GM23338 (cell line): ENCODE results near the gene FAM76B. TPM values are rescaled to one million over a fixed set of nuclear protein-coding genes. Genes with fewer than 3 reads are reported as not detected.

Experiments
- ATAC-seq: fragments of 200-7000 bp; cut with Tn5 transposase; 3 replicates; pipeline ENCODE4 v1.9.1; 2020
- DNase-seq: peaks from one replicate; pipeline ENCODE4 v3.0.0-alpha.2; 2015; ENCODE audit warnings: low spot score
- H2AFZ ChIP-seq: fragments of 200-600 bp; sonication (generic); 2 replicates; pipeline ENCODE4 v1.8.0; 2016; ENCODE audit warnings: antibody characterized with exemption, mild to moderate bottlenecking, moderate library complexity
- H3F3A ChIP-seq: fragments of 200-600 bp; sonication (generic); replicated peaks from 2 replicates; pipeline ENCODE4 v1.8.0; 2017; ENCODE audit warnings: antibody characterized with exemption, mixed run types, low read depth
- H3K27ac ChIP-seq: fragments of 200-600 bp; sonication (generic); 2 replicates; pipeline ENCODE4 v1.6.1; 2016; ENCODE audit warnings: low read depth
- H3K27me3 ChIP-seq: fragments of 200-600 bp; sonication (generic); 2 replicates; pipeline ENCODE4 v1.8.0; 2016; ENCODE audit warnings: mild to moderate bottlenecking, mixed run types, moderate library complexity; ENCODE audit not compliant: insufficient read depth
- H3K36me3 ChIP-seq: fragments of 200-600 bp; sonication (generic); 2 replicates; pipeline ENCODE4 v1.8.0; 2016; ENCODE audit warnings: mild to moderate bottlenecking; ENCODE audit not compliant: insufficient read depth
- H3K4me1 ChIP-seq: fragments of 200-600 bp; sonication (generic); 2 replicates; pipeline ENCODE4 v1.8.0; 2016; ENCODE audit warnings: mild to moderate bottlenecking, moderate library complexity; ENCODE audit not compliant: insufficient read depth
- H3K4me2 ChIP-seq: fragments of 200-600 bp; sonication (generic); 2 replicates; pipeline ENCODE4 v1.7.1; 2017; ENCODE audit warnings: mixed run types
- H3K4me3 ChIP-seq: fragments of 200-600 bp; sonication (generic); 2 replicates; pipeline ENCODE4 v1.6.1; 2016; ENCODE audit warnings: mixed run types
- H3K79me2 ChIP-seq: fragments of 200-600 bp; sonication (generic); replicated peaks from 2 replicates; pipeline ENCODE4 v1.8.0; 2017; ENCODE audit warnings: mild to moderate bottlenecking; ENCODE audit not compliant: insufficient read depth
- H3K9me2 ChIP-seq: fragments of 200-600 bp; sonication (generic); 2 replicates; pipeline ENCODE4 v1.8.0; 2017; ENCODE audit not compliant: insufficient read depth
- H4K20me1 ChIP-seq: fragments of 200-600 bp; sonication (generic); replicated peaks from 2 replicates; pipeline ENCODE4 v1.8.0; 2017; ENCODE audit warnings: mild to moderate bottlenecking; ENCODE audit not compliant: insufficient read depth
- H3K27ac Mint-ChIP-seq: 2 replicates; pipeline ENCODE4 v1.8.0; 2020; ENCODE audit warnings: inconsistent platforms, mild to moderate bottlenecking, moderate library complexity, mixed read lengths
- H3K27me3 Mint-ChIP-seq: 3 replicates; pipeline ENCODE4 v1.8.0; 2022; ENCODE audit warnings: low read depth, mild to moderate bottlenecking, moderate library complexity, mixed read lengths, inconsistent platforms; ENCODE audit not compliant: insufficient read depth, poor library complexity
- H3K36me3 Mint-ChIP-seq: 3 replicates; pipeline ENCODE4 v1.8.0; 2021; ENCODE audit warnings: low read depth, mild to moderate bottlenecking, inconsistent platforms, moderate library complexity, mixed read lengths
- H3K4me1 Mint-ChIP-seq: 3 replicates; pipeline ENCODE4 v1.8.0; 2020; ENCODE audit warnings: mild to moderate bottlenecking, inconsistent platforms, mixed read lengths
- H3K4me3 Mint-ChIP-seq: 3 replicates; pipeline ENCODE4 v1.8.0; 2021; ENCODE audit warnings: moderate library complexity, mild to moderate bottlenecking, inconsistent platforms, mixed read lengths
- H3K9me3 Mint-ChIP-seq: 3 replicates; pipeline ENCODE4 v1.8.0; 2020; ENCODE audit warnings: moderate library complexity, mild to moderate bottlenecking, inconsistent platforms, mixed read lengths
- EZH2phosphoT487 ChIP-seq: fragments of 200-600 bp; sonication (generic); IDR thresholded peaks from one replicate; pipeline ENCODE4 v1.8.1; 2018; ENCODE audit warnings: antibody characterized with exemption; ENCODE audit not compliant: unreplicated experiment
- JUNB ChIP-seq: IDR thresholded peaks from one replicate; pipeline ENCODE4 v1.6.1; 2016; ENCODE audit warnings: antibody characterized with exemption; ENCODE audit not compliant: unreplicated experiment
- NANOG ChIP-seq: IDR thresholded peaks from 2 replicates; pipeline ENCODE4 v1.6.1; 2016; ENCODE audit warnings: antibody characterized with exemption, borderline replicate concordance
- POLR2AphosphoS5 ChIP-seq: IDR thresholded peaks from 2 replicates; pipeline ENCODE4 v1.6.1; 2016; ENCODE audit warnings: antibody characterized with exemption, low read depth
- STAT1 ChIP-seq: IDR thresholded peaks from one replicate; pipeline ENCODE4 v1.6.1; 2016; ENCODE audit warnings: antibody characterized with exemption; ENCODE audit not compliant: unreplicated experiment
- ZNF331 ChIP-seq: fragments of 250-450 bp; sonication (Bioruptor Pico); IDR thresholded peaks from 2 replicates; pipeline ENCODE4 v1.5.0; 2020; ENCODE audit warnings: low read depth, mild to moderate bottlenecking, moderate library complexity
- polyA plus RNA-seq: library from polyadenylated mRNA; unstranded; fragments of >200 nt; fragmentation: Nextera tagmentation; extraction: Ambion mirVana; gene quantifications from 2 replicates; pipeline ENCODE4 v1.2.1, GENCODE V29; 2016
- total RNA-seq: library from RNA; depleted of rRNA; stranded (reverse); fragments of >200 nt; shearing (Covaris generic); gene quantifications from 2 replicates; pipeline ENCODE4 v1.2.3, GENCODE V29; 2014
- TF ChIP-seq, protein P1 (sequence below): fragments of 250-450 bp; sonication (Bioruptor Pico); IDR thresholded peaks from 2 replicates; pipeline ENCODE4 v1.5.0; 2020; ENCODE audit warnings: mild to moderate bottlenecking, moderate library complexity

FAM76B gene
- total and polyA plus RNA-seq, 2 experiments from 2014 or later: 21.1 to 37.9 TPM

DNA sequence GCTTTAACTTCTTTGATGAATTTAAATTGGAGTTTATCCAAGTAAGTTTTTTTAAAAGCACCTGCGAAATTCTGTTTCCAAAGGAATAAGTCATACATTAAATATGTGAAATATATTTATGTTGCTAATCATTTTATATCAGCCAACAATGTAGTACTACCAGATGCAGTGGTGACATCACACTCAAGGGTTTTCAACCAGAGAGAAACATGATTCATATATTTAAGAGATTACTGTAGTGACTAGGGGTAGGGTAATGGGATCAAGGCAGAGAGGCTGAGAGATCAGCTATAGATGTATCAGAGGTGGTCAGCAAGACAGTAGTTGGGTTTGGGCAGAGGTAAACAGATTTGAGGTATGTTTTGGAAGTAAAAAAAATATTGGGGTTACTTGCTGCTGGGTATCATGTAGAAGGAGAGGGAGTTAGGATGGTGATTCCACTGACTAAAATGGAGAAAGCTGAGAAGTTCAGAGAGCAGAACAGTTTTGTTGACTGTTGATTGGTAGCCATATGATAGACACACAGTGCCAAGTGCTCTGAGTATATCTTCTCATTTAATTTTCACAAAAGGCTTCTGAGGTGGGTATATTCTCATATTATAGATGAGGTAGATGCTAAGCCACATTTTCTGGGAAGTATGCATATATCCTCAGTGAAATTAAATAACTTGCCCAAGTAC is 40.1 kb upstream of the FAM76B start:
- no peaks in the 10 kb centered on the region for H3K9me2 ChIP-seq
- H2AFZ ChIP-seq: no peak overlapping the region
- H3K4me2 ChIP-seq: no peak overlapping the region
- no peaks in the 10 kb centered on the region for H3K79me2 ChIP-seq
- H3K27me3 ChIP-seq: no peaks in the 10 kb centered on the region
- TF ChIP-seq STAT1 (no peak), JUNB (no peak), POLR2AphosphoS5 (no peak), ZNF331 (CRISPR knock-in tag) (no peak), NANOG (no peak)
- ATAC-seq (no peak), DNase-seq (no peak)
- H3K36me3 Mint-ChIP-seq: peaks cover 41% of the 10 kb centered on the region
- no peak overlapping the region for H3K27ac Mint-ChIP-seq
- peaks cover 35% of the 10 kb centered on the region; the same call in 1 of the 2 replicates for H3K36me3 ChIP-seq
- no peak overlapping the region for H3K4me3 Mint-ChIP-seq
- no peak overlapping the region for H3K4me3 ChIP-seq
- H3K4me1 ChIP-seq: no peaks in the 10 kb centered on the region
- H3K27me3 Mint-ChIP-seq: no peaks in the 10 kb centered on the region
- H3F3A ChIP-seq: no peaks in the 10 kb centered on the region
- H4K20me1 ChIP-seq: 0 out of 2 replicates have a peak, but pooled peaks cover 6% of the 10 kb centered on the region
- H3K4me1 Mint-ChIP-seq: no peaks in the 10 kb centered on the region
- no peak overlapping the region for H3K27ac ChIP-seq
- H3K9me3 Mint-ChIP-seq: no peaks in the 10 kb centered on the region

DNA sequence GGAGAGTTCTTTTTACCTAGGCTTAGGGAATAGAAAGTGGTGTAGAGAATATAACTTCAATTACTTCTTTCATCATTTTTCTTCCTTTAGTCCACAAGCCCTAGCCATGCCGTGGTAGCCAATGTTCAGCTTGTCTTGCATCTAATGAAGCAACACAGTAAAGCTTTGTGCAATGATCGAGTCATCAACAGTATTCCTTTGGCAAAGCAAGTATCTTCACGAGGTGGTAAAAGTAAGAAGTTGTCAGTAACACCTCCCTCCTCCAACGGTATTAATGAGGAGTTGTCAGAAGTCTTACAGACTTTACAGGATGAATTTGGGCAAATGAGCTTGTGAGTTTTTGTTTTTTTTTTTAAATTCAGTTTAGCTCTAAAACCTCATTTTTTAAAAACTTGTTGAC is 38.1 kb upstream of the FAM76B start:
- H3K4me3 ChIP-seq: no peak overlapping the region
- no peak overlapping the region for H3K4me2 ChIP-seq
- H3K27ac ChIP-seq: no peak overlapping the region
- H4K20me1 ChIP-seq: peaks cover 6% of the 10 kb centered on the region; the same call in 1 of the 2 replicates
- Mint-ChIP-seq H3K4me1 (no peaks in the 10 kb centered on the region), H3K27ac (no peak overlapping the region), H3K4me3 (no peak overlapping the region), H3K9me3 (no peaks in the 10 kb centered on the region), H3K36me3 (peaks cover 34% of the 10 kb centered on the region), H3K27me3 (no peaks in the 10 kb centered on the region)
- H3K27me3 ChIP-seq: no peaks in the 10 kb centered on the region
- ATAC-seq (no peak), DNase-seq (no peak)
- H3K9me2 ChIP-seq: no peaks in the 10 kb centered on the region
- H3K4me1 ChIP-seq: no peaks in the 10 kb centered on the region
- no peaks in the 10 kb centered on the region for H3F3A ChIP-seq
- TF ChIP-seq EZH2phosphoT487 (no peak), POLR2AphosphoS5 (no peak)
- TF ChIP-seq, protein P1, sequence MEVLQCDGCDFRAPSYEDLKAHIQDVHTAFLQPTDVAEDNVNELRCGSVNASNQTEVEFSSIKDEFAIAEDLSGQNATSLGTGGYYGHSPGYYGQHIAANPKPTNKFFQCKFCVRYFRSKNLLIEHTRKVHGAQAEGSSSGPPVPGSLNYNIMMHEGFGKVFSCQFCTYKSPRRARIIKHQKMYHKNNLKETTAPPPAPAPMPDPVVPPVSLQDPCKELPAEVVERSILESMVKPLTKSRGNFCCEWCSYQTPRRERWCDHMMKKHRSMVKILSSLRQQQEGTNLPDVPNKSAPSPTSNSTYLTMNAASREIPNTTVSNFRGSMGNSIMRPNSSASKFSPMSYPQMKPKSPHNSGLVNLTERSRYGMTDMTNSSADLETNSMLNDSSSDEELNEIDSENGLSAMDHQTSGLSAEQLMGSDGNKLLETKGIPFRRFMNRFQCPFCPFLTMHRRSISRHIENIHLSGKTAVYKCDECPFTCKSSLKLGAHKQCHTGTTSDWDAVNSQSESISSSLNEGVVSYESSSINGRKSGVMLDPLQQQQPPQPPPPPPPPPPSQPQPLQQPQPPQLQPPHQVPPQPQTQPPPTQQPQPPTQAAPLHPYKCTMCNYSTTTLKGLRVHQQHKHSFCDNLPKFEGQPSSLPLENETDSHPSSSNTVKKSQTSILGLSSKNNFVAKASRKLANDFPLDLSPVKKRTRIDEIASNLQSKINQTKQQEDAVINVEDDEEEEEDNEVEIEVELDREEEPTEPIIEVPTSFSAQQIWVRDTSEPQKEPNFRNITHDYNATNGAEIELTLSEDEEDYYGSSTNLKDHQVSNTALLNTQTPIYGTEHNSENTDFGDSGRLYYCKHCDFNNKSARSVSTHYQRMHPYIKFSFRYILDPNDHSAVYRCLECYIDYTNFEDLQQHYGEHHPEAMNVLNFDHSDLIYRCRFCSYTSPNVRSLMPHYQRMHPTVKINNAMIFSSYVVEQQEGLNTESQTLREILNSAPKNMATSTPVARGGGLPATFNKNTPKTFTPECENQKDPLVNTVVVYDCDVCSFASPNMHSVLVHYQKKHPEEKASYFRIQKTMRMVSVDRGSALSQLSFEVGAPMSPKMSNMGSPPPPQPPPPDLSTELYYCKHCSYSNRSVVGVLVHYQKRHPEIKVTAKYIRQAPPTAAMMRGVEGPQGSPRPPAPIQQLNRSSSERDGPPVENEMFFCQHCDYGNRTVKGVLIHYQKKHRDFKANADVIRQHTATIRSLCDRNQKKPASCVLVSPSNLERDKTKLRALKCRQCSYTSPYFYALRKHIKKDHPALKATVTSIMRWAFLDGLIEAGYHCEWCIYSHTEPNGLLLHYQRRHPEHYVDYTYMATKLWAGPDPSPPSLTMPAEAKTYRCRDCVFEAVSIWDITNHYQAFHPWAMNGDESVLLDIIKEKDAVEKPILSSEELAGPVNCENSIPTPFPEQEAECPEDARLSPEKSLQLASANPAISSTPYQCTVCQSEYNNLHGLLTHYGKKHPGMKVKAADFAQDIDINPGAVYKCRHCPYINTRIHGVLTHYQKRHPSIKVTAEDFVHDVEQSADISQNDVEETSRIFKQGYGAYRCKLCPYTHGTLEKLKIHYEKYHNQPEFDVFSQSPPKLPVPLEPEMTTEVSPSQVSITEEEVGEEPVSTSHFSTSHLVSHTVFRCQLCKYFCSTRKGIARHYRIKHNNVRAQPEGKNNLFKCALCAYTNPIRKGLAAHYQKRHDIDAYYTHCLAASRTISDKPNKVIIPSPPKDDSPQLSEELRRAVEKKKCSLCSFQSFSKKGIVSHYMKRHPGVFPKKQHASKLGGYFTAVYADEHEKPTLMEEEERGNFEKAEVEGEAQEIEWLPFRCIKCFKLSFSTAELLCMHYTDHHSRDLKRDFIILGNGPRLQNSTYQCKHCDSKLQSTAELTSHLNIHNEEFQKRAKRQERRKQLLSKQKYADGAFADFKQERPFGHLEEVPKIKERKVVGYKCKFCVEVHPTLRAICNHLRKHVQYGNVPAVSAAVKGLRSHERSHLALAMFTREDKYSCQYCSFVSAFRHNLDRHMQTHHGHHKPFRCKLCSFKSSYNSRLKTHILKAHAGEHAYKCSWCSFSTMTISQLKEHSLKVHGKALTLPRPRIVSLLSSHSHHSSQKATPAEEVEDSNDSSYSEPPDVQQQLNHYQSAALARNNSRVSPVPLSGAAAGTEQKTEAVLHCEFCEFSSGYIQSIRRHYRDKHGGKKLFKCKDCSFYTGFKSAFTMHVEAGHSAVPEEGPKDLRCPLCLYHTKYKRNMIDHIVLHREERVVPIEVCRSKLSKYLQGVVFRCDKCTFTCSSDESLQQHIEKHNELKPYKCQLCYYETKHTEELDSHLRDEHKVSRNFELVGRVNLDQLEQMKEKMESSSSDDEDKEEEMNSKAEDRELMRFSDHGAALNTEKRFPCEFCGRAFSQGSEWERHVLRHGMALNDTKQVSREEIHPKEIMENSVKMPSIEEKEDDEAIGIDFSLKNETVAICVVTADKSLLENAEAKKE: no peak
- no peaks in the 10 kb centered on the region for H3K79me2 ChIP-seq
- H2AFZ ChIP-seq: no peak overlapping the region
- peaks cover 18% of the 10 kb centered on the region; the same call in 1 of the 2 replicates for H3K36me3 ChIP-seq
